Right renal pelvis (tissue), 4 donors: ENCODE measurements around the gene EVL. TPM values are rescaled to one million over a fixed set of nuclear protein-coding genes. Genes with fewer than 3 reads are reported as not detected.

Experiments
- DNase-seq, 4 donors: peaks; one replicate each; pipeline ENCODE4 v3.0.0-alpha.2; 2013; ENCODE audit warnings: low read depth in 4 of 4, low spot score in 3 of 4, missing footprints in 1 of 4
- polyA plus RNA-seq, 4 donors: library from polyadenylated mRNA; unstranded; fragments of 120-200 nt; gene quantifications; one replicate each; pipeline ENCODE4 v1.2.1, GENCODE V29; 2013; ENCODE audit not compliant: insufficient read length in 4 of 4

The EVL gene
- polyA plus RNA-seq, 4 donors, result 118 to 145 (median 128) TPM

GRCh38 chr14:100105357-100106169 lies 40.3 kb downstream of the EVL start:
- DNase-seq, result no peak

- DNase-seq, result no peak
Measured at GRCh38 chr14:100106250-100107112, 41.3 kb downstream of the EVL start.

- DNase-seq, result no peak
Measured at GRCh38 chr14:100107236-100107635, 42.0 kb downstream of the EVL start.

DNA sequence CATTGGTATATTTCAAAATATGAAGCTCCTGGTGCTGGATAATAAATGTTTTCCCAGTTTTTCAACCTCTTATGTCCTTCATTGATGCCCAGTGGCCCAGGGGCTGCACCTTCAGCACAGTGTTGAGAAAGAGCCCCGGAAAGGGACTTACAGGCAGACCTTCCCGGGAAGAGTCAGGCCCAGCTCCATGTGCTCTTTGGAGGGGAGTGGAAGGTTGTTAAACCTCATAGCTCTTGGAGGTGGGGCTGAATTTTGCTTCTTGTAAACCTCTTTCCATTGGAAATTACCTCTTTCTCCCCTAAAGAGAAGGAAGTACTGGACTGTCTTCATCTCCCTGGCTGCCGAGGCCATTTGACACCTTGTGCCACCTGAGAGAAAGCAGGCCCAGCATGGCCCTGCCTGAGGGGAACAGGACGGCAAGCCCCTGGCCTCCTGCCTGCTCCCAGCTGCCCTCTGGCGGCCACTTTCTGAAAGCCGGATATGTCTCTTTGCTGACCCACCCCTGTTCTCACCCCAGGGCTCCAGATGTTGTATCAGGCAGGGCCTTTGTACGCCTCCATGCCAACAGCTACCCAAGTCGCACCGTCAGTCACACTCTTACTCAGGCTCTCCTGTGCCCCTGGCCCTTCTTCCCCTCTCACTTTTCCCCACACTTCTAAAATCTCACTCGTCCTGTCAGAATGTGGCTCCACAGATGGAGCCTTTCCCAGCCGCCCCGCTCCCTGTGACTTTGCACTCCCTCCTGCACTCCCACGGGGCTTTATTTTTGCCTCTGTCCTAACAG lies 43.0 kb downstream of the EVL start:
- peak; percentile 47 to 77 (median 58) for DNase-seq

DNA sequence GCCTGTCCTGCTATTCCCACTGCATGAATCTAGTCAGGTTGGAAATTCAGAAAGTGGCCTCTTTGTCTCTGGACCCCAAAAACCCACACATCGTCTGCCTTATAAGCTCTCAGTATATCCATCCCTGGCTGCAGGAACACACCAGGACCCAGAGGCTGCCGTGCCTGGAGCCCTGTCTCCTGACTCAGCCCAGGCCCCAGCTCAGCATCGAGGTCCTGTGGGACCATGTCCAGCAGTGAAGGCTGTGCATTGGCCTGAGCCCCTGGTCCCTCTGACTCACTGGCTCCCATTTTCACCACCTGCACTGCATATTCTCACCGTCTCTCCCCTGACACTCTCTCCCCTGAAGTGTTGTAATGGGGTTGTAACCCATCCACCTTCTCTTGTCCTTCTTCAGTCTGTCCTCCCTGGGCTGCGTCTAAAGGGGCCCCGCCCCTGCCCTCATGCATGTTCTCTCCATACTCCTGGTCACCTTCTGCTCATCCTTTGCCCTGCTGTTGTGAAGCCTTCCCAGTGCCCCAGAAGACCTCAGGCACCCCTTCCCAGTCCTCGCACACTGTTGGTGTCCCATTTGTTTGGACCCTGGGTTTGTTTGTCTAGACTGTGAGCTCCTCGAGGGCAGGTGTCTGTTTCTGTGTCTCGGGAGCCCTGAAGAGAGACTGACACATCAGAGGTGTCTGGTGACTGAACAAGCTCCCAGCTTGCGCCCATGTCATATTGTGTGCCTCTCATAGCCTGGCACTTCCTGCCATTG lies 43.8 kb downstream of the EVL start:
- no peak for DNase-seq

GRCh38 chr14:100109594-100109955 lies 44.4 kb downstream of the EVL start:
- no peak for DNase-seq

- DNase-seq, result no peak
Measured at GRCh38 chr14:100110816-100111215, 45.6 kb downstream of the EVL start.

- no peak for DNase-seq
Measured at GRCh38 chr14:100111931-100112704, 46.9 kb downstream of the EVL start.

- no peak for DNase-seq
Measured at GRCh38 chr14:100114109-100114765, 49.0 kb downstream of the EVL start.

- DNase-seq, result no peak
Measured at GRCh38 chr14:100115236-100115635, 50.0 kb downstream of the EVL start.

DNA sequence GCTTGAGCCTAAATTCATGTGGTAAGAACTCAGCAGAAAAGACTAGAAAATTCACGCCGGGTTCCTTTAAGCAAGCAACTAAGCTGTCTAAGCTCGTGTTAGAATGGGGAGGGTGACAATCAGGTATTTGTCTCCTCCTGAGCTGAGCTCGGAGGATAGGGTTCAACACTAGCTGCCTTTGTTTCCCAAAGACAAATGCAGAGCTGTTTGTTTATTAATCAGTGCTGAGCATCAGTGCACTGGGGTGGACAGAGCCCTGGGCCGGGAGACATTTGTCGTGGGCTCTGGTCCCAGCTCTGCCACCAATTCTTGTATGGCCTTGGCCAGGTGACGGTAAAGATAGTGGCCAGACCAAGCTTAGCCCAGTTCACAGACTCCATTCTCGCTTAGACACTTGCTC lies 50.5 kb downstream of the EVL start:
- no peak for DNase-seq

GRCh38 chr14:100116134-100116533 lies 50.9 kb downstream of the EVL start:
- DNase-seq, result no peak

DNA sequence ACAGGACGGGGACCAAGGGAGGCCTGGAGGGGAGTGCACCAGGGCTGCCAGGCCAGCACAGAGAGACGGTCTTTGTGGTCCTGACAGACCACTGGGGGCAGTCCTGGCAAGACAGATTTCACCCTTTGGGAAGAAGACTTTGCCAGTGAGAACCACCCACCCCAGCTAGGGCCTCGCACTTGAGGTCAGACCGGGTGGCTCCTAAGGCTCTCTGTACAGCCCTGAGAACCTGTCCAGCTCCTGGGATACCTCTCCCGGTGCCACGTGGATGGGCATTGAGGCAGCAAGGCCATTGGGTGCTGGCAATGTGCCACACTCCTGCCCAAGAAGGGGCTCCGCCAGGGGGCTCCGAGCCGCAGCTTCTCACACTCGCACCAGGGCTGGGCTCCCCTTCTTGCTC lies 51.8 kb downstream of the EVL start:
- DNase-seq, result no peak

GRCh38 chr14:100117633-100118395 lies 52.6 kb downstream of the EVL start:
- no peak for DNase-seq

- DNase-seq, result no peak
Measured at GRCh38 chr14:100118396-100119011, 53.3 kb downstream of the EVL start.

- DNase-seq, result no peak
Measured at GRCh38 chr14:100119251-100119650, 54.0 kb downstream of the EVL start.

DNA sequence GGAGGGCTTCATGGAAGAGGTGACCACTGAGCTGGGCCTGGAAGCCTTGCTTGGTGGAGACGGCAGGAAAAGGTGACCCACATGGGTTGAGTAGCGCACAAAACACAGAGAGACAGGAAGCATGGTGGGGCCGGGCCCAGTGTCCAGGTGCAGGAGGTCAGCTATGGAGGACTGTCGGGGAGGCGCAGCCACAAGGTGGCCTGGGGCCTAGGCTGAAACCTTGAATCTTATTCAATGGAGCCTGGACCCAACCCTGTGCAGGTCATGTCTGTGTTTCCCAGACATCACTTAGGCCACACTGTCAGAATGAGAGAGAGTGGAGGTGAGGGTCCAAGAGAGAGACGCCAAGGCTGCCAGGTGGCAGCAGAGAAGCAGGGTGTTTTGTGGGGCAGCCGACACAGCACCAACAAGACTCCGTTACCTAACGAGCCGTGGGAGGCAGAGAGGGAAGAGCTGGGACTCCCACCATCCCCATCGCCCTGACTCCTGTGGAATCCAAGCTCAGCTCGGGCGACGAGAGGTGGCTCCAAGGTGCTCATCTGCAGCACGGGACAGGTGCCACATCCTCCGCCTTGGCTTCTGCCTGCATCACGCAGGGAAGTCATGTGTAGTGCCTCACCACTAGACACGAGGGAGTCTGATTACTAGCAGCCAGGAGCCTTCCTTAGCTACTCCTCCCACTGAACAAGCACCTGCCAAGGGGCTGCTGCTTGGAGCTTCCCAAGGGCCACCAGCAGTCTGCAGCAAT lies 55.5 kb downstream of the EVL start:
- no peak for DNase-seq
